HL-60 (cell line): ENCODE data around the gene FCRL3.

Experiments
- POLR2AphosphoS5 ChIP-seq: IDR thresholded peaks from 2 replicates; pipeline ENCODE4 v1.6.1; 2012; ENCODE audit warnings: low read depth
- SPI1 ChIP-seq: IDR thresholded peaks from 2 replicates; pipeline ENCODE4 v1.6.1; 2012; ENCODE audit warnings: low read depth, mild to moderate bottlenecking, borderline replicate concordance
- TF ChIP-seq, protein P1 (sequence below): IDR thresholded peaks from one replicate; pipeline ENCODE4 v1.5.1; 2011; ENCODE audit warnings: low read length, control low read depth, inconsistent platforms; ENCODE audit not compliant: insufficient read depth

DNA sequence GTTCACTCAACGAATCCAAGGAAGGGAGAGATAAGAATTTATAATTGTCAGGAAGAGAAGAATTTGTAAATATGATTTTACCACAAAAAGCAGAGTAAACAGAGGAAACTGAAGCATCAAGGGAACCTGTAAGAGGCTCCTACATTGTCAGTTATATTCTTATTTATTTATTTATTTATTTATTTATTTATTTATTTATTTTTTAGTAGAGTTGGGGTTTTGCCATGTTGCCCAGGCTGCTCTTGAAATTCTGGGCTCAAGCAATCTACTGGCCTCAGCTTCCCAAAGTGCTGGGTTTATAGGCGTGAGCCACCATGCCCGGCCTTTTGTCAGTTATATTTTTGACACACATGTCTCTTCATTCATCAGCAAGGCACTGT, 47.1 kb downstream of the FCRL3 start:
- TF ChIP-seq, protein P1, sequence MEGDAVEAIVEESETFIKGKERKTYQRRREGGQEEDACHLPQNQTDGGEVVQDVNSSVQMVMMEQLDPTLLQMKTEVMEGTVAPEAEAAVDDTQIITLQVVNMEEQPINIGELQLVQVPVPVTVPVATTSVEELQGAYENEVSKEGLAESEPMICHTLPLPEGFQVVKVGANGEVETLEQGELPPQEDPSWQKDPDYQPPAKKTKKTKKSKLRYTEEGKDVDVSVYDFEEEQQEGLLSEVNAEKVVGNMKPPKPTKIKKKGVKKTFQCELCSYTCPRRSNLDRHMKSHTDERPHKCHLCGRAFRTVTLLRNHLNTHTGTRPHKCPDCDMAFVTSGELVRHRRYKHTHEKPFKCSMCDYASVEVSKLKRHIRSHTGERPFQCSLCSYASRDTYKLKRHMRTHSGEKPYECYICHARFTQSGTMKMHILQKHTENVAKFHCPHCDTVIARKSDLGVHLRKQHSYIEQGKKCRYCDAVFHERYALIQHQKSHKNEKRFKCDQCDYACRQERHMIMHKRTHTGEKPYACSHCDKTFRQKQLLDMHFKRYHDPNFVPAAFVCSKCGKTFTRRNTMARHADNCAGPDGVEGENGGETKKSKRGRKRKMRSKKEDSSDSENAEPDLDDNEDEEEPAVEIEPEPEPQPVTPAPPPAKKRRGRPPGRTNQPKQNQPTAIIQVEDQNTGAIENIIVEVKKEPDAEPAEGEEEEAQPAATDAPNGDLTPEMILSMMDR, result no peak
- TF ChIP-seq SPI1, result no peak
- no peak for TF ChIP-seq POLR2AphosphoS5
